Stomach smooth muscle (tissue), 2 donors: ENCODE measurements around the gene CFAP100.

Source experiments
- H3K27ac ChIP-seq: one replicate; pipeline ENCODE4 v1.7.0; 2013; ENCODE audit warnings: mild to moderate bottlenecking, low read length, inconsistent platforms
- H3K27me3 ChIP-seq, 2 donors: one replicate each; pipeline ENCODE4 v1.7.0; 2013; ENCODE audit warnings: low read length in 2 of 2; ENCODE audit not compliant: insufficient read depth in 2 of 2, control insufficient read depth in 1 of 2
- H3K36me3 ChIP-seq, 2 donors: one replicate each; pipeline ENCODE4 v1.7.0; 2013; ENCODE audit warnings: low read length in 2 of 2; ENCODE audit not compliant: control insufficient read depth in 2 of 2, insufficient read depth in 2 of 2
- H3K4me1 ChIP-seq: one replicate; pipeline ENCODE4 v1.7.0; 2013; ENCODE audit warnings: low read length; ENCODE audit not compliant: control insufficient read depth, insufficient read depth
- H3K4me3 ChIP-seq, 2 donors: one replicate each; pipeline ENCODE4 v1.7.0; 2013; ENCODE audit warnings: low read length in 2 of 2
- H3K9ac ChIP-seq, 2 donors: one replicate each; pipeline ENCODE4 v1.7.0; 2013; ENCODE audit warnings: low read length in 2 of 2, mild to moderate bottlenecking in 1 of 2
- H3K9me3 ChIP-seq, 2 donors: one replicate each; pipeline ENCODE4 v1.7.0; 2013; ENCODE audit warnings: low read length in 2 of 2; ENCODE audit not compliant: control insufficient read depth in 2 of 2
- donor health status: healthy.
- donor health status: Pancreatic carcinoma.

Gene CFAP100

DNA sequence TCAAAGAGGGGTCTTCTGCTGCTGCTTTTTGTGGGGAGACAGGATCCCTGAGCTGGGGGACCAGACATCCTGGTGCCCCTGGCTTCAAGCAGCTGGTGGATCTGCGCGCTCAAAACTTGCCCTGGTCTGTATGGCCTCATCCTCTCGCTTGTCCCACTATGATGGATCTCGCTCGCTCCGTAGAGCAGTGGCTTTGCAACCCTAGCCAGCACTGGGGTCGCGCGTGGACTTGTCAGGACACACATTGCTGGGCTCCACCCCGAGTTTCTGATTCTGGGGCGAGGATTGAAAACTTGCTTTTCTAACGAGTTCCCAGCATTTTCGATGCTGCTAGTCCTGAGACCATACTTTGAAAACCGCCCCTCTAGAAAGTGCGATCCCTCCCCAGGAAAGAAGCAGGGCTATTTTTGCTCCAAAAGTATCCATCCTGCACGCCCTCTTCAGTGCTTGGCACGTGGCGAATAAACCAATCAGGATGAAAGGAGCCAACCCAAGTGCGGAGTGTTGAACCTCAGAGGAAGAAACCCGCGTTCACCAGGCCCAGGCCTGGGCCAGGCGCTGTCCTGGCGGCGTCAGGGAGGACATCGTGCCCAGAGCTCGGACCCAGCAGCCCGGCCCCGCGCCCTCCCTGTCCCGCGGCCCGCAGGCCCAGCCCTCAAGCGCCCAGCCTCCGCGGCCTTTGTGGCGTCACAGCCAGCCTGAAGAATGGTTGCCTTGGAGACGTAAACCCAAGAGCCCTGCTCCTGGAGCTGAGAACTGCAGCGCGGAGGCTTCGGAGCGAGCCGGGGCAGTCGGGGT lies at the start of gene CFAP100:
CFAP100 (plus strand) TSS at position 731 of the 798 bp plus-strand sequence. CDS start 1,092 bp downstream, outside the sequence.
- H3K36me3 ChIP-seq: no peaks in the 10 kb centered on the region
- no peaks in the 10 kb centered on the region for H3K9me3 ChIP-seq
- H3K4me3 ChIP-seq: peak within 1 kb of the TSS in 1 of 2 donors; percentile 57
- peaks cover 11% of the 10 kb centered on the region for H3K4me1 ChIP-seq
- H3K9ac ChIP-seq: peak within 1 kb of the TSS in 1 of 2 donors; percentile 60
- H3K27ac ChIP-seq: no peak within 1 kb of the TSS
- H3K27me3 ChIP-seq: peaks cover 0 to 2% of the 10 kb centered on the region in 2 donors

DNA sequence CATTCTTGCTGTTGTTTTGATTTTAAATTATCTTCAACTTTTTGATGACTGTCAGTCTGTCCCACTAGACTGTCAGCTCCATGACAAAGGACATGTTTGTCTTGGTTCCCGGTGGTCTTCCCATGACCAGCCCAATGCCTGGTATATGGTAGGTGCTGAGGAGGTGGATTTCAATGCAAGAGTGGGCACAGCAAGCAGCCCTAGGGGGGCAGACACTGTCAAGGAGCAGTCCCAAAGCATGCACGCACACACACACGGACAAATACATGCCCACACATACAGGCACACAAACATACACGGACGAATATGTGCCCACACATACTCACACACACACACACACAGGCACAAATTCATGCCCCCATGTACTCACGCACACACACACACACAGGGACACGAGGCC lies 49.5 kb upstream of the CFAP100 start:
- Histone ChIP-seq H3K27me3 (no peaks in the 10 kb centered on the region), H3K4me3 (no peak overlapping the region), H3K36me3 (peaks cover 2 to 16% of the 10 kb centered on the region in 2 donors), H3K4me1 (peaks cover 18% of the 10 kb centered on the region), H3K9ac (no peak overlapping the region), H3K27ac (no peak overlapping the region), H3K9me3 (no peaks in the 10 kb centered on the region)

DNA sequence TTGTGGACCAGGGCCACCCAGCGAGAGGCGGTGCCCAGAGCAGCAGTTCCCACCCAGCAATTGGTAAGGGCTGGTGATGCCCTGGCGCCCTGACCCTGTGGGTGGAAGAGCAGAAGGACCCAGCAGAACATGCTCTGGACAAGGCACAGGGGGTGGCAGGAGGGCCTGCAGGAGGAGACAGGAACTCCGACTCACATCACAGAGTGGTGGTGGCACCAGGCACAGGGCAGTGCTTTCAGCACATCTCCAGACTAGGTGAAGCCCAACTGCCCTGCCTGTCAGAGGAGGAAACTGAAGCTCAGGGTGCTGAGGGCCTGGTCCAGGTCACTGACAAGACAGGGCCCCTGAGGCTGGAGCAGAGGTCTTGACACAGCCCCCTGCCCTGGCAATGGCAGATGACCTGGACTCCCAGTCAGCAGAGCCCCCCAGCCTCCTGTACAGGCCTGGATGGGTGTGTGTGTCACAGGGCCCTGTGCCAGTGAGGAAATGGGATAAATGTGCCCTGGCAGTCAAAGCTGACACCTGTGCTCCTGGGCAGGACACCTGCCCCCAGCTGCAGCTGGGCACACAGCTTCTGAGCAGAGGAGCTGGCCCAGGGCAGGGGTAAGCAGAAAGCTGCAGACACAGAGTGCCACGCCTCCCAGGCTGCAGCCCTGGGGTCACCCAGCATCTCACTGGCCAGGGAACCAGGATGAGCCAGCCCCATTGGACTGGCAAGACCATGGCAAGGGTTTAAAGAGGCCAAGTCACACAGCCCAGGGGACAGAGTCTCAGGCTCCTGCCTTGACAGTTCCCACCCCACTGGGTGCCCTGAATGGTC lies 48.9 kb upstream of the CFAP100 start:
- no peaks in the 10 kb centered on the region for H3K27me3 ChIP-seq
- no peak overlapping the region for H3K27ac ChIP-seq
- H3K4me3 ChIP-seq: no peak overlapping the region
- peaks cover 2 to 20% of the 10 kb centered on the region in 2 donors for H3K36me3 ChIP-seq
- H3K9me3 ChIP-seq: no peaks in the 10 kb centered on the region
- H3K9ac ChIP-seq: no peak overlapping the region
- H3K4me1 ChIP-seq: peaks cover 18% of the 10 kb centered on the region

DNA sequence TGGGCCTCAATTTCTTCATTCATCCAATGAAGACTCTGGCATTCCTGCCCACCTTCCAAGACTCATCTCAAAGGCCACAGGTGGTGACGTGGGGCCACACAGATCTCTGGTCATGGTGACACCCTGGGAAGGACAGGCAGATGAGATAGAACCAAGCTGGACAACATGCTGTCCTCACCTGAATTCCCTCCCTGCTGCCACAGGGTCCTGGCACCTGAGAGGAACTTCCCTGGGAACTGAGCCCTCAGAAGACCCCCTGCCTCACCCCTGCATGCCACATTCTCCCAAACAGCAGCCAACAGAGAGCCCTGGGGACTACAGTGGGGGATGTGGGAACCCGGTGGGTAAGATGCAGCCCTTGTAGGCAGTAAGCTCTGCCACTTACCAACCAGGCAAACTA lies 48.2 kb upstream of the CFAP100 start:
- Histone ChIP-seq H3K36me3 (peaks cover 2 to 27% of the 10 kb centered on the region in 2 donors), H3K9me3 (no peaks in the 10 kb centered on the region), H3K4me3 (no peak overlapping the region), H3K27ac (no peak overlapping the region), H3K27me3 (no peaks in the 10 kb centered on the region), H3K4me1 (peaks cover 22% of the 10 kb centered on the region), H3K9ac (no peak overlapping the region)

DNA sequence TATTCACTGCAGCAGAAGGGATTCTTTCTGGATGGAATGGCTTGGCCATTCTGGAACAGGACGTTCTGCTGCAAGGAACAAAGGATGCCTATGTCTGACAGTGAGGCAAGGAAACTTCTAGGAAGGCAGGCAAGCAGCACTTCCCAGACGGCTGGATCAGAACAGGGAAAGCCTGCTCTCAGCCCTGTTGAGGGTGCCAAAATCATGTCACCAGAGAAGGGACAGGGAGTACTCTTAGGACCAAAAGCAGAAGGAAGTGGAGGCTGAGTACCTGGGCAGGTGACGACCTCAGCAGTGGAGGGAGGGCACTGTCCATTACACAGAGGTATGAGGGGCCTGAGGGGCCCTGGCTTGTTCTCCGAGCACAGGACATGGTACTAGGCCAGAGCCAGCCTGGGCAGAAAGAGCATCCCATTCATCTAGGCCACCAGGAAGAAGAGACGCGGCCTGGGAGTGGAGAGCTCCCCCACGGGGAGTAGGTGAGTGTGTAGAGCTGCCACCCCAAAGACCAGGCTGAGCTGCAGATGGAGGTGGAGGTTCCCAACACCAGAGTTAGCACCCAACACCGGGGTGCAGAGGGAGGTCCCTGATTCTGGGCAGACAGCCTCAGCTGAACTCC lies 47.1 kb upstream of the CFAP100 start:
- Histone ChIP-seq H3K9me3 (no peaks in the 10 kb centered on the region), H3K36me3 (peaks cover 5 to 33% of the 10 kb centered on the region in 2 donors), H3K4me3 (no peak overlapping the region), H3K4me1 (peaks cover 25% of the 10 kb centered on the region), H3K27me3 (no peaks in the 10 kb centered on the region), H3K27ac (no peak overlapping the region), H3K9ac (no peak overlapping the region)

DNA sequence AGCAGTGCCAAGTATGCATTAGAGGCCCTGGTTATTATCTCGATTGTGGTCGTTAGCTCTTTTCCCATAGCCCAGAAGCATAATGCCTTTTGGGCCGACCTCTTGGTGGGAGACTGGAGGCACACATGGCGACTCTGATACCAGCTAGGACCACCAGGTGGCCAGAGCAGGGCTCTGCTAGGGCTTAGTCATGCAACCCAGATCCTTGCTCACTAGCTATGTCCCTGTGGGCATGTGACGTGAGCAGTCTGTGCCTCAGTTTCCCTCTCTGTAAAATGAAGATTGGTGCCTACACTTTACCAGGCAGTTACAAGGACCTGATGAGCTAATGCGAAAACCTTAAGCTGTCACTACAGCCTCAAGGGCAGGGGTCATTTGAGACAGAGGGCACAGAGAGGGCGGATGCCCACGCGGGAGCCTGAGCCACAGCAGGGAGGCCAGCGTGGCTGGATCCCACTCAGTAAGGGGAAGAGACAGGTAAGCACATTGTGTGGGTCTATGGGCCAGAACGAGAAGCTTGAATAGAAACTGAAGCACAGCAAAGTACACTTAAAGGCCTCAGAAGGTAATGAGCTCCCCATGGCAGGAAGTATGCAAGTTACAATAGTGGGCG lies 46.3 kb upstream of the CFAP100 start:
- H3K9ac ChIP-seq: no peak overlapping the region
- no peaks in the 10 kb centered on the region for H3K9me3 ChIP-seq
- H3K27me3 ChIP-seq: no peaks in the 10 kb centered on the region
- peaks cover 20% of the 10 kb centered on the region for H3K4me1 ChIP-seq
- H3K36me3 ChIP-seq: peaks cover 6 to 37% of the 10 kb centered on the region in 2 donors
- H3K27ac ChIP-seq: no peak overlapping the region
- no peak overlapping the region for H3K4me3 ChIP-seq

DNA sequence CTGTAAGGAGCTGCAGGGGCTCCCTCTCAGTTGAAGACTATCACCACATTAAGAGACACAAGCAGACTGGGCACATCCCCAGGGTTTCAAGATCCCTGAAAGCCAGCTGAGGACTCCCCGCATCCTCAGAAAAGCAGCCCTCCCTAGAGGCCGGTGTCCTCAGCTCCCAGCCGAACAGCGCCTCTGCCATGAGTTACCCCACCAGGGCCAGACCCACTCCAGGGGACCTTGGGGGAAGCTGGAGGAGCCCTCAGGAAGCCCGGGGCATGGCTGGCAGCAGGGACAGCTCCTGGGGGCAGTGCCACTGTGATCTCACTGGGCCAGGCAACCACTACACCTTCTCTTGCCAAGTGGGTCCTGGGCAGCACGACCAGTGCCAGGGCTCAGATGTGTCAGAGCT lies 45.6 kb upstream of the CFAP100 start:
- no peak overlapping the region for H3K9ac ChIP-seq
- no peak overlapping the region for H3K4me3 ChIP-seq
- peaks cover 20% of the 10 kb centered on the region for H3K4me1 ChIP-seq
- H3K9me3 ChIP-seq: no peaks in the 10 kb centered on the region
- H3K27ac ChIP-seq: no peak overlapping the region
- H3K27me3 ChIP-seq: no peaks in the 10 kb centered on the region
- peaks cover 6 to 37% of the 10 kb centered on the region in 2 donors for H3K36me3 ChIP-seq

DNA sequence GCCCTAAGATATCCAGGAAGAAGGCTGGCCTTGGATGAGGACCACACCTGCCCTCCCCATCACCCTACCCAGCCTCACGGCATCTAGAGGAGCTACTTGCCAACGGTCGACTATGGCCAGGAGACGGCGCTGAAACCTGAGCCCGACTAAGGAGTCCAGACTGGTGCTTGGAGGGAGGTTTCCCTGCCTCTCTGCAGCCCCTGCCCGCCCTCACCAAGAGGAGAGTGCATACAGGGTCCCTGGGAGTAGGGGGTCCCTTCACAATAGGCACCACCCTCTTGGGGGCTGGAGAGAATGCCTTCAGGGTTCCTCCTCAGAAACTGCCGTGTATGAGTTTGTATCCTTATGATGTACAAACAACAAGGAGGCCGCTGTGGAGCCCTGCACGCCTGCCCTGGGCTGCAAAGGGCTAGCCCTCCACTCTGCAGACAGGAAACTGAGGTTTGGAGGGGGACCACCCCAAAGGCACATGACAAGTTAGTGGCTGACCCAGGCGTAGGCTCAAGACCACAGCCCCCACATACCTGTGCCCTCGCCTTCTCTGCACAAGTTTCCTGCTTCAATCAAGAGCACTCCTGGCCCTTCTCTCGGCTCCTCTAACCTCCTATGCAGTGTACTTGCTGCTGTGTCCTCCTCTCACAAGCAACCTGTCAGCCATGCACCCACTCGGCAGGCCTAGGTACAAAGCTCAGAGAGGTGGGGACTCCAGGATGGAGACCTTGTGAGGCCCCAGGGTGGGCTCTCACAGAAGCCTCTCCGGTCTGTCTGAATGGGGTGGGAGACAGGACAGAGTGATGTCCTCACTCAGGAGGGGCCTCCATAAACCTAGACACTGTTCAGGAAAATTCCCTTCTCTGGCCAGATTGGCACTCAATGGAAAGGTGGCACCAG lies 44.9 kb upstream of the CFAP100 start:
- H3K36me3 ChIP-seq: peaks cover 6 to 37% of the 10 kb centered on the region in 2 donors
- no peak overlapping the region for H3K4me3 ChIP-seq
- no peaks in the 10 kb centered on the region for H3K9me3 ChIP-seq
- H3K9ac ChIP-seq: no peak overlapping the region
- peaks cover 27% of the 10 kb centered on the region for H3K4me1 ChIP-seq
- no peak overlapping the region for H3K27ac ChIP-seq
- H3K27me3 ChIP-seq: no peaks in the 10 kb centered on the region

DNA sequence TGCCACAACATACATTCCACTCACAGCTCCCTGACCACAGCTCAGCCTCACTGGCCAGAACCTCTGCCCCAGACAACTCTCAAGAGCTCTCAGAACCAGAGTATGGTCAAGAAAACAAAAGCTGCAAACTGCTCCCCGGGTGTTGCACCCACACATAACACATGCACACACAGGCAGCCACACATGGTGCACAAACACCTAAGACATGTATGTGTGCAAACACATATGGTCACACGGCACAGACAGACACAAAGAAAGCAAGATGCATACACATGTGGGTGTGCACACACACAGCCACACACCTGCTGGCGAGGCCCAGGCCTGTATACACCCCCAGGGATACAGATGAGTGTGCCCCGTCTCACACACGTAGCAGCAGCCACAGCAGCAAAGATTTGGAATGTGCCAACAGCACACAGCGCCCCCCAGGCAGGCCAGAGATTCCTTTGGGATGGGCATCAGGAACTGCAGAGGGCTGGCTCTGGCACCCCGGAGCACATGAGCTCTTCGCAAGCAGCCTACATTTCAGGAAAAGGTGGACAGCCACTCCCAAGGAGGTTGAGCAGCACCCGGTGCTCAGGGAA lies 44.1 kb upstream of the CFAP100 start:
- H3K27me3 ChIP-seq: no peaks in the 10 kb centered on the region
- H3K4me1 ChIP-seq: peaks cover 35% of the 10 kb centered on the region
- H3K36me3 ChIP-seq: peaks cover 6 to 37% of the 10 kb centered on the region in 2 donors
- no peak overlapping the region for H3K4me3 ChIP-seq
- no peak overlapping the region for H3K27ac ChIP-seq
- no peak overlapping the region for H3K9ac ChIP-seq
- H3K9me3 ChIP-seq: no peaks in the 10 kb centered on the region
